Mesendoderm (in vitro differentiated cells): ENCODE measurements around the gene CEP68.

ENCODE experiments used
- DNase-seq: peaks from one replicate; pipeline ENCODE4 v3.0.0; 2013
- H2AK5ac ChIP-seq: 2 replicates; pipeline ENCODE4 v1.6.1; 2013; ENCODE audit warnings: low read length, inconsistent platforms
- H2BK120ac ChIP-seq: 2 replicates; pipeline ENCODE4 v1.6.1; 2013; ENCODE audit warnings: low read depth, mild to moderate bottlenecking, low read length, moderate library complexity, mixed read lengths
- H2BK15ac ChIP-seq: replicated peaks from 2 replicates; pipeline ENCODE4 v1.6.1; 2013; ENCODE audit warnings: low read depth, mild to moderate bottlenecking, moderate library complexity
- H2BK5ac ChIP-seq: 2 replicates; pipeline ENCODE4 v1.6.1; 2013; ENCODE audit warnings: low read length, inconsistent platforms
- H3K18ac ChIP-seq: 2 replicates; pipeline ENCODE4 v1.6.1; 2013; ENCODE audit warnings: mild to moderate bottlenecking, low read length, mixed read lengths
- H3K23ac ChIP-seq: one replicate; pipeline ENCODE4 v1.6.1; 2013; ENCODE audit warnings: low read length
- H3K27ac ChIP-seq: 2 replicates; pipeline ENCODE4 v1.5.1; 2013; ENCODE audit warnings: low read depth, mild to moderate bottlenecking, inconsistent platforms, low read length, moderate library complexity
- H3K27me3 ChIP-seq: 2 replicates; pipeline ENCODE4 v1.6.1; 2013; ENCODE audit warnings: low read length, control low read depth, mild to moderate bottlenecking, inconsistent platforms; ENCODE audit not compliant: insufficient read depth, poor library complexity
- H3K36me3 ChIP-seq: 2 replicates; pipeline ENCODE4 v1.6.1; 2013; ENCODE audit warnings: low read length, inconsistent platforms; ENCODE audit not compliant: control insufficient read depth, insufficient read depth
- H3K4ac ChIP-seq: one replicate; pipeline ENCODE4 v1.6.1; 2013; ENCODE audit warnings: low read depth, mild to moderate bottlenecking, low read length, moderate library complexity
- H3K4me1 ChIP-seq: 2 replicates; pipeline ENCODE4 v1.6.1; 2013; ENCODE audit warnings: low read depth, low read length, inconsistent platforms; ENCODE audit not compliant: control insufficient read depth
- H3K4me2 ChIP-seq: 2 replicates; pipeline ENCODE4 v1.6.1; 2013; ENCODE audit warnings: low read length
- H3K4me3 ChIP-seq: 2 replicates; pipeline ENCODE4 v1.5.1; 2013; ENCODE audit warnings: mild to moderate bottlenecking, low read length
- H3K56ac ChIP-seq: one replicate; pipeline ENCODE4 v1.6.1; 2013; ENCODE audit warnings: low read length
- H3K79me1 ChIP-seq: 2 replicates; pipeline ENCODE4 v1.6.1; 2013; ENCODE audit warnings: low read length, inconsistent platforms
- H3K79me2 ChIP-seq: 2 replicates; pipeline ENCODE4 v1.6.1; 2013; ENCODE audit warnings: mild to moderate bottlenecking, low read length; ENCODE audit not compliant: control insufficient read depth, insufficient read depth
- H3K9ac ChIP-seq: 2 replicates; pipeline ENCODE4 v1.6.1; 2013; ENCODE audit warnings: low read length, inconsistent platforms
- H4K5ac ChIP-seq: one replicate; pipeline ENCODE4 v1.6.1; 2013; ENCODE audit warnings: low read length
- H4K8ac ChIP-seq: one replicate; pipeline ENCODE4 v1.6.1; 2013; ENCODE audit warnings: low read depth, mild to moderate bottlenecking, control low read depth, low read length, moderate library complexity
- WGBS: extraction: QIAGEN DNeasy Blood & Tissue Kit; methylation state at CpG from one replicate; pipeline ENCODE4 v1.1.7; 2013; ENCODE audit warnings: low lambda C conversion rate, missing lambda C conversion rate; ENCODE audit not compliant: insufficient coverage; ENCODE audit errors: extremely low coverage; 5-methylcytosine and 5-hydroxymethylcytosine counted together

Gene CEP68

DNA sequence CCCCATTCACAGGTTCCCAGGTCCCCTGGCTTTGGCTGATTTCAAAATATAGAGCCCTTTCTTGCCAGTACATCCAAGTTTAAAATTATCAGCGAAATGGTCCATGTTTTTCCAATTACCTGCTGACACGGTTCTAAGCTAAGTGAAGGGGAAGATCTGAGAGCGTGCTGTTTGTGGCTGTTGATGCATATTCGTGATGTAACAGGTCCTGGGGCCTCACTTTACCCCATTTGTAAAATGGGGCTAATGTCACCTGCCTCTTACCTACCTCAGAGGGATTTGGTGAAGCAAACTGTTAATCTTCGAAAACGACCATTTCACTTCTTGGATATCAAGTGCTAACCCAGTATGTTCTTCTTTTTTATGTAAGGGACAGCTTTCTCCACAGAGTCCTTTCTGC, 34.0 kb upstream of the CEP68 start:
- H3K79me1 ChIP-seq, result no peaks in the 10 kb centered on the region
- no peak overlapping the region for H3K4me3 ChIP-seq
- H2BK5ac ChIP-seq, result no peak overlapping the region
- no peak overlapping the region for H3K4ac ChIP-seq
- no peak overlapping the region for H3K23ac ChIP-seq
- H3K9ac ChIP-seq, result no peak overlapping the region
- no peaks in the 10 kb centered on the region for H3K36me3 ChIP-seq
- no peak overlapping the region for H4K8ac ChIP-seq
- H3K4me1 ChIP-seq, result peaks cover 3% of the 10 kb centered on the region
- no peak overlapping the region for H3K27ac ChIP-seq
- H2BK15ac ChIP-seq, result no peak overlapping the region
- WGBS, result no CpG with 5 or more reads among the region's 6 CpGs
- H3K79me2 ChIP-seq, result no peaks in the 10 kb centered on the region
- no peak overlapping the region for H3K18ac ChIP-seq
- H2AK5ac ChIP-seq, result no peak overlapping the region
- H3K27me3 ChIP-seq, result no peaks in the 10 kb centered on the region
- DNase-seq, result no peak
- H2BK120ac ChIP-seq, result no peak overlapping the region
- H3K4me2 ChIP-seq, result no peak overlapping the region
- H3K56ac ChIP-seq, result no peak overlapping the region
- no peak overlapping the region for H4K5ac ChIP-seq

DNA sequence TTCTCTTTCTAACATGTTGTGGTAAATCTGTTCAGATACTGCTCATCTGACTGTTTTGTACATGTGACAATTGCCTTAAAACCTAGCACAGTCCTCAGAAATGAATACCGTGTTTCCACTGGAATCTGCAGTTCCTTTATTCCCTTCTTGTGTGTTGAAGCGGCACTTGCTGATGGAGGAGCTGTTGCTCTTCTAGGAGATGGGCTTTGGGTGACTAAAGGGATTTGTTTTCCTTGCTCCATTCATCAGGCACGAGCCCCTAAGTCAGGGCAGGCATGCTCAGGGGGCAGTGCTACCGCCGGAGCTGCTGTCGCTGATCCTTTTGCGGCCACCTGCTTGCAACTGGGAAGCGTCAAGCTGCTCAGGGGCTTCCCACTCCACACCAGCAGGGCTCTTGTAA, 32.5 kb upstream of the CEP68 start:
- no peak overlapping the region for H3K18ac ChIP-seq
- no peaks in the 10 kb centered on the region for H3K79me1 ChIP-seq
- H3K27ac ChIP-seq, result no peak overlapping the region
- H3K27me3 ChIP-seq, result no peaks in the 10 kb centered on the region
- H3K4me3 ChIP-seq, result no peak overlapping the region
- no peak overlapping the region for H3K9ac ChIP-seq
- no peak overlapping the region for H4K8ac ChIP-seq
- no peak overlapping the region for H3K4me2 ChIP-seq
- H3K56ac ChIP-seq, result no peak overlapping the region
- H2BK15ac ChIP-seq, result no peak overlapping the region
- H4K5ac ChIP-seq, result no peak overlapping the region
- no peaks in the 10 kb centered on the region for H3K36me3 ChIP-seq
- H3K79me2 ChIP-seq, result no peaks in the 10 kb centered on the region
- no CpG with 5 or more reads among the region's 8 CpGs for WGBS
- no peak overlapping the region for H2AK5ac ChIP-seq
- no peak overlapping the region for H3K23ac ChIP-seq
- no peak for DNase-seq
- no peak overlapping the region for H2BK5ac ChIP-seq
- no peak overlapping the region for H2BK120ac ChIP-seq
- H3K4me1 ChIP-seq, result peaks cover 3% of the 10 kb centered on the region
- H3K4ac ChIP-seq, result no peak overlapping the region

DNA sequence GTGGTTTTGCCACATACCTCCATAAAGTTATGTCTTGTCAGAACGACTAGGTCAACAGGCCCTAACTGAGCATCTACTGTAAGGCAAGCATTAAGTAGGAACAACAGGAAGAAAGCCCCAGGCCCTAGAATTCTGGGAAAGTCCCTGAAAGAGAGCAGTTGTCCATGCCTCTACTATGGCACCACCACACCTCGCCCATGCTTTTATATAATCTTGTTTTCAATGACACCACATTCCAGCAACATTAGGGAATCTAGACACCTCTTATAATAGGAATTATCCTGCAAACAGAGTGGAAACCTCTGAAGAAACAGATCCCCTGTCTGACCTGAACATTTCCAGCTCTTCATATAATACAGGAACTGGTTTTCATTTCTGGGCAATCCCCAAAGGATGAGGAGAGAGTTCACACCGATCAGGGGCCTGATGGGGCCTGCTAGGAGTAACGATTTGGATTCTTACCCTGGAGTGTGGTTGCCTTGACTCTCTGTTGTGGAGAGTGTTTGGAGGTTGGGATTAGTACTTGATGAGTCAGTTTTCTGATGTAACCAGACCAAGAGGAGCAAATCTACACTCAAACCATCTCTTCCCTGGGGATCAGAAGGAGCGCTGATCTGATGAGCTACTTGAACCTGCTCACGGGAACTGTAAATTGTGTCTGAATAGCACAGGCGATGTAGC, 31.9 kb upstream of the CEP68 start:
- no CpG with 5 or more reads among the region's 7 CpGs for WGBS
- Histone ChIP-seq H4K5ac (no peak overlapping the region), H3K4me2 (no peak overlapping the region), H3K9ac (no peak overlapping the region), H2BK15ac (no peak overlapping the region), H3K4ac (no peak overlapping the region), H4K8ac (no peak overlapping the region), H2BK120ac (no peak overlapping the region), H2AK5ac (no peak overlapping the region), H3K4me1 (peaks cover 3% of the 10 kb centered on the region), H3K18ac (no peak overlapping the region), H3K27me3 (no peaks in the 10 kb centered on the region), H3K23ac (no peak overlapping the region), H2BK5ac (no peak overlapping the region), H3K4me3 (no peak overlapping the region), H3K79me1 (no peaks in the 10 kb centered on the region), H3K27ac (no peak overlapping the region), H3K79me2 (no peaks in the 10 kb centered on the region), H3K56ac (no peak overlapping the region), H3K36me3 (no peaks in the 10 kb centered on the region)
- peak; percentile 76 for DNase-seq

DNA sequence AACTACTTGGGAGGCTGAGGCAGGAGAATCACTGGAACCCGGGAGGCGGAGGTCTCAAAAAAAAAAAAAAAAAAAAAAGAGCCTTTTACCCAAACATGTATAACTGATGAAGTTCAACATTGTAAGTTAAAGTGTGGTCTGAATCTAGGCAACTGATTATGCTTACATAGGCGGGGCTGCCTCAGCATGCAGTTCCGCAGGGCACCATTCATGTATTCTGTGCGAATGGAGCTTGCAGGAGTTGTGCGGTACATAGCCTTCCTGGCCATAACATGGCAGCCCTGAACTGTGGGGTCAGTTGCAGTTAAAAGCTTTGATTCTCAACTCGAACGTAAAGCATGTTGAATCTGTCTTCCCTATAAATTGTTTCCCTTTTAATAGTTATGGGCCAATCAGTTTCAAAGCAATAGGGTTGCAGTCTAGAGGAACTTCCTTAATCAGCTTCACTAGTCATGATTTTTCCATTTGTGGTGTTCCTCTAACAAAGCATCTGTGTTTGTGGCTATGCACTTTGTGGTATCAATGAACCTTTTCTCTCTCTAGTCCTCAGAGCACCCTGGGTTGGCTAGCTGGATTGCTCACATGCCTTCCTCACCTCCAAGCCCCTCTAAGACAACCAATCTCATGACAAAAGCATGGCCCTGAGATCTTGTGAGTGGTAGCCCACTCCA, 30.6 kb upstream of the CEP68 start:
- Histone ChIP-seq H3K79me1 (no peaks in the 10 kb centered on the region), H2AK5ac (no peak overlapping the region), H3K79me2 (no peaks in the 10 kb centered on the region), H3K4me3 (no peak overlapping the region), H3K4ac (no peak overlapping the region), H3K27ac (no peak overlapping the region), H2BK5ac (no peak overlapping the region), H3K23ac (no peak overlapping the region), H3K4me2 (no peak overlapping the region), H3K4me1 (peaks cover 3% of the 10 kb centered on the region), H3K18ac (no peak overlapping the region), H3K27me3 (no peaks in the 10 kb centered on the region), H2BK120ac (no peak overlapping the region), H4K5ac (no peak overlapping the region), H4K8ac (no peak overlapping the region), H3K9ac (no peak overlapping the region), H2BK15ac (no peak overlapping the region), H3K36me3 (no peaks in the 10 kb centered on the region), H3K56ac (no peak overlapping the region)
- no peak for DNase-seq
- WGBS, result no CpG with 5 or more reads among the region's 8 CpGs

DNA sequence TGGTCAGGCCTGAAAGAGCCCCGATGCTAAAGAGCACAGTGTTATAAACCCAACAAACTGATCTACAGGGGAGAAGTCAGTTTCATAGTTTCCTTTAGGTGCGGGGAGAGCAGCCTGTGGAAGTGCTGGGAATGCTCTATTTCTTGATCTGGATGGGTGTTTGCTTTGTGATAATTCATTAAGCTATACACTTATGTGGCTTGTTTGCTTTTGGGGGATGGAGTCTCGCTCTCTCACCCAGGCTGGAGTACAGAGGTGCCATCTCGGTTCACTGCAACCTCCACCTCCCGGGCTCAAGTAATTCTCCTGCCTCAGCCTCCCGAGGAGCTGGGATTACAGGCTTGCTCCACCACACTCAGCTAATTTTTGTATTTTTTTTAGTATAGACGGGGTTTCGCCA, 30.1 kb upstream of the CEP68 start:
- Histone ChIP-seq H3K79me2 (no peaks in the 10 kb centered on the region), H2AK5ac (no peak overlapping the region), H3K23ac (no peak overlapping the region), H3K27ac (no peak overlapping the region), H4K8ac (no peak overlapping the region), H2BK15ac (no peak overlapping the region), H3K36me3 (no peaks in the 10 kb centered on the region), H3K4ac (no peak overlapping the region), H3K27me3 (no peaks in the 10 kb centered on the region), H3K4me2 (no peak overlapping the region), H2BK5ac (no peak overlapping the region), H2BK120ac (no peak overlapping the region), H3K79me1 (no peaks in the 10 kb centered on the region), H3K4me1 (peaks cover 3% of the 10 kb centered on the region), H3K18ac (no peak overlapping the region), H3K9ac (no peak overlapping the region), H3K56ac (no peak overlapping the region), H3K4me3 (no peak overlapping the region), H4K5ac (no peak overlapping the region)
- DNase-seq, result no peak
- no CpG with 5 or more reads among the region's 8 CpGs for WGBS
